H1 (cell line): ENCODE data around the gene PIK3R5. TPM values are rescaled to one million over a fixed set of nuclear protein-coding genes. Genes with fewer than 3 reads are reported as not detected.

ENCODE experiments used
- CTCF ChIA-PET: fragments of 300-600 bp; sonication (Branson Sonifier 250); formaldehyde crosslinking; loops from one replicate; lab custom pipeline; 2021; ENCODE audit not compliant: partially characterized antibody; lab: Charles Lee
- POLR2A ChIA-PET: fragments of 300-600 bp; sonication (Branson Sonifier 250); formaldehyde crosslinking; loops from one replicate; lab custom pipeline; 2021; ENCODE audit warnings: inconsistent platforms; ENCODE audit not compliant: partially characterized antibody; lab: Charles Lee
- DNase-seq, 2 experiments: peaks; one replicate each; pipeline versions ENCODE4 v3.0.0 to v3.0.0-alpha.2; 2010 to 2022; ENCODE audit warnings: low spot score in 2 of 2, low read depth in 1 of 2, mixed read lengths in 1 of 2
- FAIRE-seq: peaks from 2 replicates; lab custom pipeline; 2011; peaks lifted over from hg19 to GRCh38; lab: Jason Lieb, UNC
- H2AFZ ChIP-seq: 2 replicates; pipeline ENCODE4 v1.8.1; 2012; ENCODE audit warnings: low read length, inconsistent platforms
- H2AK5ac ChIP-seq: 2 replicates; pipeline ENCODE4 v1.6.1; 2013; ENCODE audit warnings: low read depth, low read length
- H2BK120ac ChIP-seq: replicated peaks from 2 replicates; pipeline ENCODE3; 2013; ENCODE audit warnings: low read depth, low read length, inconsistent platforms
- H2BK12ac ChIP-seq: 2 replicates; pipeline ENCODE4 v1.6.1; 2013; ENCODE audit warnings: low read depth, low read length
- H2BK15ac ChIP-seq: 2 replicates; pipeline ENCODE4 v1.6.1; 2013; ENCODE audit warnings: low read length
- H2BK20ac ChIP-seq: 2 replicates; pipeline ENCODE4 v1.6.1; 2013; ENCODE audit warnings: low read length
- H2BK5ac ChIP-seq: 2 replicates; pipeline ENCODE4 v1.6.1; 2013; ENCODE audit warnings: low read depth, low read length
- H3K14ac ChIP-seq: 2 replicates; pipeline ENCODE4 v1.6.1; 2013; ENCODE audit warnings: inconsistent platforms; ENCODE audit not compliant: insufficient read length
- H3K18ac ChIP-seq: 2 replicates; pipeline ENCODE4 v1.6.1; 2013; ENCODE audit warnings: low read length; ENCODE audit errors: extremely low read depth
- H3K23ac ChIP-seq: 2 replicates; pipeline ENCODE4 v1.6.1; 2013; ENCODE audit warnings: inconsistent platforms; ENCODE audit not compliant: insufficient read length
- H3K23me2 ChIP-seq: 2 replicates; pipeline ENCODE4 v1.6.1; 2013; ENCODE audit warnings: low read depth, low read length
- H3K27ac ChIP-seq: 2 replicates; pipeline ENCODE4 v1.6.1; 2011; ENCODE audit warnings: low read depth, low read length, inconsistent platforms
- H3K27me3 ChIP-seq, 4 experiments: replicated peaks in 1 of 4; 1 replicate in 1 of 4; 2 replicates in 3 of 4; pipeline versions ENCODE4 v1.6.1 to v1.8.1; 2011 to 2013; ENCODE audit warnings: low read length in 3 of 4, mild to moderate bottlenecking in 3 of 4, inconsistent platforms in 2 of 4, mixed read lengths in 2 of 4, moderate library complexity in 1 of 4; ENCODE audit not compliant: control insufficient read depth in 3 of 4, insufficient read depth in 3 of 4; ENCODE audit errors: extremely low read depth in 1 of 4
- H3K36me3 ChIP-seq, 4 experiments: 2 replicates each; pipeline versions ENCODE4 v1.6.1 to v1.8.1; 2011 to 2013; ENCODE audit warnings: mild to moderate bottlenecking in 4 of 4, low read length in 3 of 4, moderate library complexity in 2 of 4, control low read depth in 1 of 4, inconsistent platforms in 1 of 4; ENCODE audit not compliant: insufficient read depth in 4 of 4, control insufficient read depth in 2 of 4
- H3K4ac ChIP-seq: replicated peaks from 2 replicates; pipeline ENCODE3; 2013; ENCODE audit warnings: low read length, low read depth, mixed read lengths, inconsistent platforms; ENCODE audit not compliant: insufficient read length
- H3K4me1 ChIP-seq, 4 experiments: replicated peaks in 1 of 4; 1 replicate in 1 of 4; 2 replicates in 3 of 4; pipeline versions ENCODE4 v1.6.1 to v1.8.1; 2011 to 2013; ENCODE audit warnings: low read length in 3 of 4, inconsistent platforms in 2 of 4, mixed read lengths in 1 of 4; ENCODE audit not compliant: insufficient read depth in 4 of 4, control insufficient read depth in 3 of 4
- H3K4me2 ChIP-seq, 2 experiments: 2 replicates each; pipeline versions ENCODE4 v1.6.1 to v1.8.1; 2011 to 2013; ENCODE audit warnings: low read depth in 2 of 2, low read length in 2 of 2, control low read depth in 1 of 2, inconsistent platforms in 1 of 2, mild to moderate bottlenecking in 1 of 2; ENCODE audit not compliant: insufficient read depth in 1 of 2
- H3K4me3 ChIP-seq, 4 experiments: fragments of 200-600, 300-600 bp in 1 of 4; sonication (generic), shearing (Covaris generic), sonication (Bioruptor Twin) in 1 of 4; 2 replicates each; pipeline versions ENCODE4 v1.5.1 to v1.8.1; 2011 to 2016; ENCODE audit warnings: low read length in 4 of 4, low read depth in 3 of 4, control low read depth in 2 of 4, inconsistent platforms in 2 of 4, mild to moderate bottlenecking in 2 of 4, mixed read lengths in 1 of 4, moderate library complexity in 1 of 4; ENCODE audit not compliant: insufficient read depth in 2 of 4; ENCODE audit errors: extremely low read depth in 1 of 4
- H3K56ac ChIP-seq: replicated peaks from 2 replicates; pipeline ENCODE3; 2013; ENCODE audit warnings: low read depth, mild to moderate bottlenecking, mixed read lengths, low read length, inconsistent platforms; ENCODE audit not compliant: insufficient read length
- H3K79me1 ChIP-seq: 2 replicates; pipeline ENCODE4 v1.6.1; 2013; ENCODE audit warnings: low read depth, low read length, control low read depth
- H3K79me2 ChIP-seq, 2 experiments: 2 replicates each; pipeline versions ENCODE4 v1.6.1 to v1.8.1; 2012 to 2013; ENCODE audit warnings: low read length in 2 of 2, mild to moderate bottlenecking in 2 of 2, inconsistent platforms in 1 of 2; ENCODE audit not compliant: insufficient read depth in 2 of 2, control insufficient read depth in 1 of 2
- H3K9ac ChIP-seq, 4 experiments: replicated peaks in 1 of 4; 1 replicate in 1 of 4; 2 replicates in 3 of 4; pipeline versions ENCODE4 v1.6.1 to v1.8.1; 2011 to 2013; ENCODE audit warnings: low read depth in 3 of 4, low read length in 3 of 4, control low read depth in 2 of 4, mild to moderate bottlenecking in 2 of 4, moderate library complexity in 2 of 4, inconsistent platforms in 1 of 4; ENCODE audit errors: extremely low read depth in 1 of 4
- H3K9me3 ChIP-seq, 2 experiments: 2 replicates each; pipeline versions ENCODE4 v1.6.1 to v1.8.1; 2012 to 2013; ENCODE audit warnings: mild to moderate bottlenecking in 2 of 2, moderate library complexity in 2 of 2, control low read depth in 1 of 2, inconsistent platforms in 1 of 2, low read depth in 1 of 2, low read length in 1 of 2, mixed read lengths in 1 of 2; ENCODE audit not compliant: insufficient read depth in 2 of 2
- H4K20me1 ChIP-seq, 2 experiments: replicated peaks in 1 of 2; 2 replicates each; pipeline versions ENCODE3 to v1.8.1; 2011 to 2013; ENCODE audit warnings: inconsistent platforms in 2 of 2, low read length in 2 of 2, mild to moderate bottlenecking in 1 of 2; ENCODE audit not compliant: insufficient read depth in 2 of 2, control insufficient read depth in 1 of 2
- H4K5ac ChIP-seq: 2 replicates; pipeline ENCODE4 v1.6.1; 2013; ENCODE audit warnings: low read length, low read depth, mixed read lengths, inconsistent platforms; ENCODE audit not compliant: insufficient read length
- H4K8ac ChIP-seq: 2 replicates; pipeline ENCODE4 v1.8.0; 2013; ENCODE audit warnings: mild to moderate bottlenecking, moderate library complexity, low read length, inconsistent platforms; ENCODE audit not compliant: insufficient read depth; ENCODE audit errors: extremely low read depth
- H4K91ac ChIP-seq: replicated peaks from 2 replicates; pipeline ENCODE3; 2013; ENCODE audit warnings: low read length, mixed read lengths, inconsistent platforms; ENCODE audit not compliant: insufficient read length
- BRCA1 ChIP-seq: IDR thresholded peaks from 2 replicates; pipeline ENCODE4 v1.6.1; 2012; ENCODE audit warnings: low read depth, low read length, improper control_type of control experiment
- WGBS, 2 experiments: shearing (Covaris generic) in 1 of 2; methylation state at CpG; one replicate each; pipeline versions ENCODE4 v1.1.6 to v1.1.7; 2013 to 2015; ENCODE audit warnings: low lambda C conversion rate in 2 of 2, mixed read lengths in 2 of 2, inconsistent platforms in 1 of 2, low coverage in 1 of 2, missing lambda C conversion rate in 1 of 2; ENCODE audit not compliant: insufficient replicate concordance in 2 of 2, insufficient coverage in 1 of 2, insufficient read length in 1 of 2; ENCODE audit errors: extremely low coverage in 1 of 2, missing lambda C conversion rate in 1 of 2; 5-methylcytosine and 5-hydroxymethylcytosine counted together
- polyA plus RNA-seq, 7 experiments: library from polyadenylated mRNA; depleted of rRNA in 3 of 7; stranded (reverse) in 5 of 7; unstranded in 2 of 7; fragments of >200 nt in 5 of 7; fragments of 200-250 nt in 2 of 7; gene quantifications; 1 replicate in 5 of 7; 2 replicates in 1 of 7; 4 replicates in 1 of 7; pipeline versions ENCODE4 v1.2.1 to v1.2.3, GENCODE V29; 2011 to 2013; ENCODE audit warnings: missing spikeins in 2 of 7, mixed read lengths in 2 of 7
- total RNA-seq: library from RNA; stranded (reverse); fragmentation: NEBNext Ultra II Directional; extraction: Animal tissue kit (Norgen Biotek cat#: 25700); gene quantifications from 2 replicates; pipeline ENCODE4 v1.2.1, GENCODE V29; 2021

PIK3R5 gene
- total and polyA plus RNA-seq, 2 of the 8 experiments (the other 6 are each of a cell fraction or from before 2014, with no cell fraction given): 2.7 to 4.3 TPM

DNA sequence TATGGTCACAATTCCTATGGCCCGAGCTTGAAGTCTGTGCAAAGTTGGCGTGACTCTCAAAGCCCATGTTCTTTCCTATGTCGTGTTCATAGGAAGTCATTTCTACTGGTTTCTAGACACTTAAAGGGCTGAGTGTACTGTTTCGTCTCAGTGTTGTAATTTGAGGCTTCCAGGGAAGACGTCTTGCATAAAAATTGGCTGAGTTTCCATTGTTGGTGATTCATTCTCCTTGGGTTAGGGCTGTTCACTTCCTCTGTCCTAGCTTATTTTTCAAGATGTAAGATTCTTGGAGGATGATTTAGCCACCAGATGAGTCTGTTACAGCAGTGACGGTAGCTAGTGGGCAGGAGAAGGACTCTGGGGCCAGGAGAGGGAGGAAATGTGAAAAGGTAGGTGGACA, 43.1 kb downstream of the PIK3R5 start:
- H2AFZ ChIP-seq: no peak overlapping the region
- 81% methylated on average over 6 of the region's 6 CpGs; no CpG with 5 or more reads in 1 of the 2 experiments for WGBS, 2 experiments
- CTCF ChIA-PET: interaction anchor here (0.6 to 1.0 kb wide), 3 partner anchors 10 to 299 kb away, joined by 3 to 4 read pairs (median 3); no protein-coding TSS in a partner anchor

More for the DNA sequence above, 43.1 kb downstream of the PIK3R5 start:
- H3K23ac ChIP-seq: no peak overlapping the region
- H2AK5ac ChIP-seq: no peak overlapping the region
- no peak overlapping the region for H3K14ac ChIP-seq
- H3K4me1 ChIP-seq: no peaks in the 10 kb centered on the region
- no peak overlapping the region for H4K5ac ChIP-seq
- no peak for TF ChIP-seq BRCA1
- H3K4me3 ChIP-seq: no peak overlapping the region
- no peak overlapping the region for H2BK20ac ChIP-seq
- no peak overlapping the region for H4K91ac ChIP-seq
- no peak overlapping the region for H3K27ac ChIP-seq
- no peak overlapping the region for H3K18ac ChIP-seq
- no peaks in the 10 kb centered on the region for H3K36me3 ChIP-seq
- H3K4me2 ChIP-seq: no peak overlapping the region
- H3K56ac ChIP-seq: no peak overlapping the region
- H4K20me1 ChIP-seq: no peaks in the 10 kb centered on the region
- DNase-seq: no peak
- H3K4ac ChIP-seq: no peak overlapping the region
- no peak overlapping the region for H2BK5ac ChIP-seq
- POLR2A ChIA-PET: interaction anchor here (0.6 to 1.3 kb wide), 2 partner anchors 17 to 182 kb away, joined by 3 read pairs; no protein-coding TSS in a partner anchor
- H3K23me2 ChIP-seq: peaks cover 2% of the 10 kb centered on the region; the same call in 1 of the 2 replicates
- FAIRE-seq: no peak
- no peaks in the 10 kb centered on the region for H3K79me1 ChIP-seq
- H3K27me3 ChIP-seq: no peaks in the 10 kb centered on the region
- no peak overlapping the region for H2BK120ac ChIP-seq
- H3K9me3 ChIP-seq: peaks cover 8 to 12% of the 10 kb centered on the region in 2 experiments
- no peak overlapping the region for H2BK12ac ChIP-seq
- no peak overlapping the region for H4K8ac ChIP-seq
- H2BK15ac ChIP-seq: no peak overlapping the region
- H3K9ac ChIP-seq: no peak overlapping the region
- no peaks in the 10 kb centered on the region for H3K79me2 ChIP-seq
